Measurements from ENCODE around the gene PPP2R1B.

Gene PPP2R1B

DNA sequence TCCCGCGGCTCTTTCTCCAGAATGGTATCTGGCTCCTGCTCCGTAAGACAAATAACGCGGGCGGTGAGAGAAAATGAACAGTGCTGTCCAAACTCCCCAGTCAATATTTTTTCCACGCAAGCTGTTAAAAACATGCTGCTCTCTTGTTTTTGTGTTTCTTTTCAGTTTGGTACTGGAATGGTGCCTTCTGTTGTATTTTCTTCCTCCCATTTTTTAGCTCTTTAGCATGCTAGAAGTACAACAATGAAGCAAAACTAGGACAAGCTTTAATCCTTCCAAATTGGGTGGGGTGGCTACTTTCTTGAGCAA, 599 bp upstream of the PPP2R1B start:
- Histone ChIP-seq H3K36me3 (ENCODE audit: control insufficient read depth, insufficient read depth, low read length) (peaks cover 29% of the 10 kb centered on the region), H3K27ac (ENCODE audit: low read depth, low read length, severe bottlenecking) (peak overlapping the region; percentile 71), H3K9me3 (ENCODE audit: control insufficient read depth, low read length) (no peaks in the 10 kb centered on the region), H3K4me1 (ENCODE audit: control insufficient read depth, insufficient read depth, low read length, poor library complexity, severe bottlenecking) (no peaks in the 10 kb centered on the region), H3K4me3 (ENCODE audit: extremely low read depth, insufficient read depth, low read length, poor library complexity, severe bottlenecking) (peak overlapping the region; percentile 86)
- WGBS, 2 experiments (ENCODE audit: insufficient coverage in 2 of 2), result 0 to 29% methylated on average over 1 to 6 of the region's 7 CpGs

GRCh38 chr11:111765320-111765983, 737 bp downstream of the PPP2R1B start:
- no peaks in the 10 kb centered on the region for H3K4me1 ChIP-seq (ENCODE audit: control insufficient read depth, insufficient read depth, low read length, poor library complexity, severe bottlenecking)
- no peak overlapping the region for H3K27ac ChIP-seq (ENCODE audit: low read depth, low read length, severe bottlenecking)
- peak overlapping the region; percentile 86 for H3K4me3 ChIP-seq (ENCODE audit: extremely low read depth, insufficient read depth, low read length, poor library complexity, severe bottlenecking)
- H3K9me3 ChIP-seq (ENCODE audit: control insufficient read depth, low read length), result no peaks in the 10 kb centered on the region
- WGBS, 2 experiments (ENCODE audit: insufficient coverage in 2 of 2), result 4 to 8% methylated on average over 14 to 21 of the region's 28 CpGs
- H3K36me3 ChIP-seq (ENCODE audit: control insufficient read depth, insufficient read depth, low read length), result peaks cover 42% of the 10 kb centered on the region

GRCh38 chr11:111764621-111765020, 1.6 kb downstream of the PPP2R1B start:
- Histone ChIP-seq H3K4me3 (ENCODE audit: extremely low read depth, insufficient read depth, low read length, poor library complexity, severe bottlenecking) (peak overlapping the region; percentile 86), H3K9me3 (ENCODE audit: control insufficient read depth, low read length) (no peaks in the 10 kb centered on the region), H3K27ac (ENCODE audit: low read depth, low read length, severe bottlenecking) (no peak overlapping the region), H3K36me3 (ENCODE audit: control insufficient read depth, insufficient read depth, low read length) (peaks cover 51% of the 10 kb centered on the region), H3K4me1 (ENCODE audit: control insufficient read depth, insufficient read depth, low read length, poor library complexity, severe bottlenecking) (no peaks in the 10 kb centered on the region)
- WGBS, 2 experiments (ENCODE audit: insufficient coverage in 2 of 2), result 92 to 100% methylated on average over 1 of the region's 1 CpG

DNA sequence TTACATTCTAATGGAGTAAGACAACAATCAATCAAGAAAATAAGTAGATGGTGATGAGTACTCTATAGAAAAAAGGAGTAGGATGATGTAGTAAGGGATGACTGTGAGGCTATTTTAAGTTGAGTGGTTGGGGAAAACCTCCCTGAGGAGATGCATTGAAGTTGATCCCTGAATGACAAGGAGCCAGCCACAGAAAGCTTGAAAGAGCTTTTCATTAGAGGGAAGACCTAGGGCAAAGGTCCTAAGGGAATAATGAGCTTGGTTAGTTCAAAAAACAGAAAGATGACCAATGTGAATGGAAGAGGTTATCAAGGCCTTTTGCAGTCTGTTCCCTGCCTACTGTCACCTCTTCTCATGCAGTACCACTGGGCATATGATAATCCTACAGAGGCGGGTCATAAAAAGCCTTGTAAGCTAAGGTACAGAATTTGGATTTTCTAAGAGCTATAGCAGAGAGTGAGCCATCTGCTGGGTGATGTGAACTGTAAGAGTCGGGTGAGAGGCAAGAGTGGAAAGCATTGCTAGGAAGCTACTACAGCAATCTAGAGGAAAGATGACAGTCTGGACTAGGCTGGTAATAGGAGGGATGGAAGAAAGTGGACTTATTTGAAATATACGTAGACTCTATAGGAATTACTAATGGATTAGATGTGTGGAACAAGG, 3.1 kb downstream of the PPP2R1B start:
- H3K36me3 ChIP-seq (ENCODE audit: control insufficient read depth, insufficient read depth, low read length), result peaks cover 65% of the 10 kb centered on the region
- H3K4me1 ChIP-seq (ENCODE audit: control insufficient read depth, insufficient read depth, low read length, poor library complexity, severe bottlenecking), result no peaks in the 10 kb centered on the region
- 85 to 86% methylated on average over 3 of the region's 3 CpGs for WGBS, 2 experiments (ENCODE audit: insufficient coverage in 2 of 2)
- no peak overlapping the region for H3K27ac ChIP-seq (ENCODE audit: low read depth, low read length, severe bottlenecking)
- H3K9me3 ChIP-seq (ENCODE audit: control insufficient read depth, low read length), result no peaks in the 10 kb centered on the region
- no peak overlapping the region for H3K4me3 ChIP-seq (ENCODE audit: extremely low read depth, insufficient read depth, low read length, poor library complexity, severe bottlenecking)

- Histone ChIP-seq H3K27ac (ENCODE audit: low read depth, low read length, severe bottlenecking) (no peak overlapping the region), H3K36me3 (ENCODE audit: control insufficient read depth, insufficient read depth, low read length) (peaks cover 66% of the 10 kb centered on the region), H3K9me3 (ENCODE audit: control insufficient read depth, low read length) (no peaks in the 10 kb centered on the region), H3K4me1 (ENCODE audit: control insufficient read depth, insufficient read depth, low read length, poor library complexity, severe bottlenecking) (no peaks in the 10 kb centered on the region), H3K4me3 (ENCODE audit: extremely low read depth, insufficient read depth, low read length, poor library complexity, severe bottlenecking) (no peak overlapping the region)
- WGBS, 2 experiments (ENCODE audit: insufficient coverage in 2 of 2), result 93 to 97% methylated on average over 4 of the region's 5 CpGs
Measured at GRCh38 chr11:111762526-111762925, 3.7 kb downstream of the PPP2R1B start.

GRCh38 chr11:111761036-111761435, 5.2 kb downstream of the PPP2R1B start:
- Histone ChIP-seq H3K9me3 (ENCODE audit: control insufficient read depth, low read length) (no peaks in the 10 kb centered on the region), H3K36me3 (ENCODE audit: control insufficient read depth, insufficient read depth, low read length) (peaks cover 73% of the 10 kb centered on the region), H3K4me1 (ENCODE audit: control insufficient read depth, insufficient read depth, low read length, poor library complexity, severe bottlenecking) (no peaks in the 10 kb centered on the region), H3K4me3 (ENCODE audit: extremely low read depth, insufficient read depth, low read length, poor library complexity, severe bottlenecking) (no peak overlapping the region), H3K27ac (ENCODE audit: low read depth, low read length, severe bottlenecking) (no peak overlapping the region)
- 94 to 97% methylated on average over 4 of the region's 4 CpGs for WGBS, 2 experiments (ENCODE audit: insufficient coverage in 2 of 2)

DNA sequence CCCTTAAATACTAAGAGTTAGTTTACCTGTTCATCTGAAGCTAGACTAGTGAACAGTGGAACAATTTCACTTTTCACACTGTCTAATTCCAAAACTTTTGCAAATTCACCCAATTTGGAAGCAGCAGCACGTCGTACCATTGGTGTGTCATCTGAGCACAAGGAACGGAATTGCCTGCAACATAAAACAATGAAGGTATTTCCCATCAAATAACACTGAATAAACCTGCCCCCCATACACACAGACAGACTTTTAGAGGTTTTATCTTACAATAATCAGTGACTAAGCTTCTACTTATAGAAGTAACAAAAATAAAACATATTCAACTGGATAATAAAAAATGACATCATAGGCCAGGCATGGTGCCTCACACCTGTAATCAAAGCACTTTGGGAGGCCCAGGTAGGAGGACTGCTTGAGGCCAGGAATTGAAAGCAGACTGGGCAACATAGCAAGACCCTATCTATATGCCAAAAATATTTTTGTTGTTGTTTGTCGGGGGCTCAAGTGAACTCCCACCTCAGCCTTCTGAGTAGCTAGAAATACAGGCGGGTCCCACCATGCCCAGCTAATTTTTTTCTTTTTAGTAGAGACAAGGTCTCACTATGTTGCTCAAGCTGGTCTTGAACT, 6.3 kb downstream of the PPP2R1B start:
- H3K27ac ChIP-seq (ENCODE audit: low read depth, low read length, severe bottlenecking), result no peak overlapping the region
- no peak overlapping the region for H3K4me3 ChIP-seq (ENCODE audit: extremely low read depth, insufficient read depth, low read length, poor library complexity, severe bottlenecking)
- H3K36me3 ChIP-seq (ENCODE audit: control insufficient read depth, insufficient read depth, low read length), result peaks cover 80% of the 10 kb centered on the region
- no peaks in the 10 kb centered on the region for H3K9me3 ChIP-seq (ENCODE audit: control insufficient read depth, low read length)
- 96 to 100% methylated on average over 4 of the region's 5 CpGs for WGBS, 2 experiments (ENCODE audit: insufficient coverage in 2 of 2)
- no peaks in the 10 kb centered on the region for H3K4me1 ChIP-seq (ENCODE audit: control insufficient read depth, insufficient read depth, low read length, poor library complexity, severe bottlenecking)

DNA sequence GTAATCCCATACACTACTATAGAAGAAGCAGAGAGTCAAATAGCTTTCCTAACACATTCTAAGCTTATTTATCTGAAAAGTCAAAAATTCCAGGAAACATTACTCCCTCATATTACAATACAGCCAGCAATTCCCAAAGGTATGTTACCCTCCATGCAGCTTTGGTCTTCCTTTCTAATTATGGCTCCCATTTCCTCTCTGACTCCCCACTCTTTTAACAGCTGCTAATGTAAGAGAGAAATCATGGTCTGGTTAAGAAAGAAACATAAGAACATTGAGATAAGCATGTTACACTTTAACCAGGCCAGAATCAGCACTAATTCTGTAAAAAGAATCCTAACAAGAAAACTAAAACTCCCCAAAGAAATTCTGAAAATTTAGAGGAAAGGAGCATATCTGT, 6.8 kb downstream of the PPP2R1B start:
- Histone ChIP-seq H3K4me1 (ENCODE audit: control insufficient read depth, insufficient read depth, low read length, poor library complexity, severe bottlenecking) (no peaks in the 10 kb centered on the region), H3K4me3 (ENCODE audit: extremely low read depth, insufficient read depth, low read length, poor library complexity, severe bottlenecking) (no peak overlapping the region), H3K36me3 (ENCODE audit: control insufficient read depth, insufficient read depth, low read length) (peaks cover 78% of the 10 kb centered on the region), H3K9me3 (ENCODE audit: control insufficient read depth, low read length) (no peaks in the 10 kb centered on the region), H3K27ac (ENCODE audit: low read depth, low read length, severe bottlenecking) (no peak overlapping the region)

DNA sequence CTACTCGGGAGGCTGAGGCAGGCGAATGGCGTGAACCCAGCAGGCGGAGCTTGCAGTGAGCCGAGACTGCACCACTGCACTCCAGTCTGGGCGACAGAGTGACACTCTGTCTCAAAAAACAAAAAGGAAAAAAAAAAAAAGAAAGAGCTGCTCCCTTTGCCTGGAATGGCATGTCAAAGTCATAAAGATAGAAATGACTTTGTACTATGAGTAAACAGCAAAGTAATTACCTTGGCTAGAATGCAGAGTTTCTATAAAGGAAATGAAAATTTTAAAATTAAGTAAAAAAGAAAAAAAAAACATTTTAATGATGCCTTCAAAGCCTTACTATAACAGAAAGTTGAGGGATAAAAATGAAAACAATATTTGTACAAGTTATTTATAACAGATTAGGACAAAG, 10.1 kb downstream of the PPP2R1B start:
- 94 to 97% methylated on average over 4 of the region's 6 CpGs for WGBS, 2 experiments (ENCODE audit: insufficient coverage in 2 of 2)
- Histone ChIP-seq H3K36me3 (ENCODE audit: control insufficient read depth, insufficient read depth, low read length) (peaks cover 72% of the 10 kb centered on the region), H3K4me1 (ENCODE audit: control insufficient read depth, insufficient read depth, low read length, poor library complexity, severe bottlenecking) (no peaks in the 10 kb centered on the region), H3K4me3 (ENCODE audit: extremely low read depth, insufficient read depth, low read length, poor library complexity, severe bottlenecking) (no peak overlapping the region), H3K27ac (ENCODE audit: low read depth, low read length, severe bottlenecking) (no peak overlapping the region), H3K9me3 (ENCODE audit: control insufficient read depth, low read length) (no peaks in the 10 kb centered on the region)

GRCh38 chr11:111749646-111750045, 16.5 kb downstream of the PPP2R1B start:
- no peak overlapping the region for H3K27ac ChIP-seq (ENCODE audit: low read depth, low read length, severe bottlenecking)
- H3K36me3 ChIP-seq (ENCODE audit: control insufficient read depth, insufficient read depth, low read length), result peaks cover 65% of the 10 kb centered on the region
- no peaks in the 10 kb centered on the region for H3K4me1 ChIP-seq (ENCODE audit: control insufficient read depth, insufficient read depth, low read length, poor library complexity, severe bottlenecking)
- no peaks in the 10 kb centered on the region for H3K9me3 ChIP-seq (ENCODE audit: control insufficient read depth, low read length)
- H3K4me3 ChIP-seq (ENCODE audit: extremely low read depth, insufficient read depth, low read length, poor library complexity, severe bottlenecking), result no peak overlapping the region

Data from mesodermal cell (in vitro differentiated cells).